ENCODE results near the gene CAPN2.
A peak's percentile ranks its signal among the peaks of the same experiment; 100 is the strongest.
"Not testable (repeated sequence)": the region's sequence is repeated elsewhere in the genome, so short reads cannot be mapped to it uniquely, and the experiment has no call there.

CAPN2 gene

GRCh38 chr1:223739366-223740037 lies 27.2 kb downstream of the CAPN2 start:
- DNase-seq (ENCODE audit: low spot score) = no peak

GRCh38 chr1:223740038-223740736 lies 27.8 kb downstream of the CAPN2 start:
- not testable (repeated sequence) for DNase-seq (ENCODE audit: low spot score)

GRCh38 chr1:223741861-223742260 lies 29.5 kb downstream of the CAPN2 start:
- DNase-seq (ENCODE audit: low spot score) = no peak

- DNase-seq (ENCODE audit: low spot score) = no peak
These were observed 30.6 kb downstream of the CAPN2 start for GRCh38 chr1:223742856-223743517.

GRCh38 chr1:223745731-223746130 lies 33.4 kb downstream of the CAPN2 start:
- no peak for DNase-seq (ENCODE audit: low spot score)

GRCh38 chr1:223747838-223748335 lies 35.5 kb downstream of the CAPN2 start:
- DNase-seq (ENCODE audit: low spot score) = peak; percentile 15

- DNase-seq (ENCODE audit: low spot score) = peak; percentile 30
These were observed 36.0 kb downstream of the CAPN2 start for GRCh38 chr1:223748405-223748772.

GRCh38 chr1:223748773-223749733 lies 36.7 kb downstream of the CAPN2 start:
- DNase-seq (ENCODE audit: low spot score) = peak; percentile 65

GRCh38 chr1:223750730-223751570 lies 38.6 kb downstream of the CAPN2 start:
- no peak for DNase-seq (ENCODE audit: low spot score)

GRCh38 chr1:223751696-223752095 lies 39.4 kb downstream of the CAPN2 start:
- no peak for DNase-seq (ENCODE audit: low spot score)

GRCh38 chr1:223752721-223753515 lies 40.6 kb downstream of the CAPN2 start:
- DNase-seq (ENCODE audit: low spot score) = no peak

- DNase-seq (ENCODE audit: low spot score) = no peak
These were observed 42.5 kb downstream of the CAPN2 start for GRCh38 chr1:223754681-223755431.

GRCh38 chr1:223755432-223755792 lies 43.1 kb downstream of the CAPN2 start:
- DNase-seq (ENCODE audit: low spot score) = no peak

GRCh38 chr1:223755992-223756775 lies 43.8 kb downstream of the CAPN2 start:
- no peak for DNase-seq (ENCODE audit: low spot score)

- DNase-seq (ENCODE audit: low spot score) = no peak
These were observed 44.7 kb downstream of the CAPN2 start for GRCh38 chr1:223756806-223757700.

- no peak for DNase-seq (ENCODE audit: low spot score)
These were observed 46.4 kb downstream of the CAPN2 start for GRCh38 chr1:223758734-223759133.

- DNase-seq (ENCODE audit: low spot score) = no peak
These were observed 46.9 kb downstream of the CAPN2 start for GRCh38 chr1:223759273-223759672.

- no peak for DNase-seq (ENCODE audit: low spot score)
These were observed 48.5 kb downstream of the CAPN2 start for GRCh38 chr1:223760833-223761232.

Data from CD4-positive, alpha-beta T cell treated with Interleukin-2 at 100 ng/mL for 4 hours (primary cell).